ENCODE results near the gene ANXA6. TPM values are rescaled to one million over a fixed set of nuclear protein-coding genes. Genes with fewer than 3 reads are reported as not detected.
A peak's percentile ranks its signal among the peaks of the same experiment; 100 is the strongest.

The ANXA6 gene
- total and polyA plus RNA-seq, 9 of the 15 experiments (the other 6 are each of a cell fraction or from before 2014, with no cell fraction given) = 0.70 to 13.2 (median 8.3) TPM

- TF ChIP-seq RAD51 (IDR thresholded peaks at IDR 0.05; ENCODE audit: borderline replicate concordance, low read depth) = no peak
- TF ChIP-seq ATF7 (IDR thresholded peaks at IDR 0.05) = no peak
- TF ChIP-seq CEBPZ (IDR thresholded peaks at IDR 0.05; ENCODE audit: borderline replicate concordance, low read depth, low read length) = no peak
- no peak for TF ChIP-seq BCOR (IDR thresholded peaks at IDR 0.05)
- no peak for TF ChIP-seq POLR2H (tag; IDR thresholded peaks at IDR 0.05; ENCODE audit: low read depth)
These were observed 96.8 kb downstream of the ANXA6 start (continued) for GRCh38 chr5:151060742-151061141.

- H4K20me1 ChIP-seq (replicated peaks; ENCODE audit: control insufficient read depth, insufficient read depth, low read length) = peaks cover 13% of the 10 kb centered on the region
- H3K79me2 ChIP-seq (ENCODE audit: control insufficient read depth, insufficient read depth, low read length) = peaks cover 4% of the 10 kb centered on the region; the same call in 1 of the 3 replicates
- CTCF ChIA-PET (ENCODE audit: low intra/inter-chr PET ratio) = interaction anchor here (0.9 to 1.7 kb wide), 3 partner anchors 11 to 57 kb away, joined by 3 to 6 read pairs (median 3); no protein-coding TSS in a partner anchor
- POLR2A ChIA-PET = interaction anchor here (1.7 kb wide), 1 partner anchor 56 kb away, joined by 4 read pairs; no protein-coding TSS in a partner anchor
- ATAC-seq = peak; percentile 32; the same call in 2 of the 3 replicates
- H3K4me3 ChIP-seq = no peak overlapping the region
- no peaks in the 10 kb centered on the region for H3K27me3 ChIP-seq (ENCODE audit: control insufficient read depth in 2 of 2, insufficient read depth in 2 of 2, low read length in 2 of 2)
- peaks cover 14% of the 10 kb centered on the region for H3K9me1 ChIP-seq (ENCODE audit: control insufficient read depth, insufficient read depth, low read length)
- peaks cover 59% of the 10 kb centered on the region; the same call in 2 of the 3 replicates for H3K36me3 ChIP-seq (ENCODE audit: control insufficient read depth, insufficient read depth, low read length)
- H3K4me1 ChIP-seq (replicated peaks in 1 of 2; ENCODE audit: control insufficient read depth in 2 of 2, insufficient read depth in 2 of 2, low read length in 2 of 2) = peaks cover 11 to 18% of the 10 kb centered on the region in 2 experiments
- no peak for DNase-seq (ENCODE audit: extremely low read depth in 1 of 4, low spot score in 3 of 4)
- BruUV-seq (replicated peaks) = no TSS peak
- H3K27ac ChIP-seq (ENCODE audit: extremely low read depth, low read depth, low read length) = no peak overlapping the region
- H3K4me2 ChIP-seq (ENCODE audit: insufficient read depth, low read length) = no peak overlapping the region
- intact Hi-C loops (cut with micrococcal nuclease) (no loop called here), in situ Hi-C loops (cut with MboI) (no loop called here)
- H2AFZ ChIP-seq (ENCODE audit: low read depth, low read length) = no peak overlapping the region
- H3K9me3 ChIP-seq (replicated peaks; ENCODE audit: control insufficient read depth, insufficient read depth, low read depth, low read length) = no peaks in the 10 kb centered on the region
- no peak for TF ChIP-seq JUN (IDR thresholded peaks at IDR 0.05; ENCODE audit: borderline replicate concordance, low read depth, low read length)
- TF ChIP-seq JUN (CRISPR knock-in tag; IDR thresholded peaks at IDR 0.05; ENCODE audit: borderline replicate concordance) = no peak
- TF ChIP-seq RAD21 (CRISPR knock-in tag; conservative IDR thresholded peaks at IDR 0.05 in 1 of 2, IDR thresholded peaks at IDR 0.05 in 1 of 2) = peak in 1 of 2 experiments; percentile 29; a peak in 2 of 4 replicates
- 90% methylated on average over 7 of the region's 7 CpGs for WGBS (ENCODE audit: insufficient coverage, low coverage, missing lambda C conversion rate)
- H3K9ac ChIP-seq (ENCODE audit: insufficient read depth in 1 of 2, low read depth in 2 of 2, low read length in 2 of 2) = no peak overlapping the region
- FAIRE-seq = no peak
These were observed 98.6 kb downstream of the ANXA6 start for GRCh38 chr5:151058891-151059489.
